ENCODE results near the gene CACNB2.
"Not testable (repeated sequence)": the region's sequence is repeated elsewhere in the genome, so short reads cannot be mapped to it uniquely, and the experiment has no call there.

Gene CACNB2

DNA sequence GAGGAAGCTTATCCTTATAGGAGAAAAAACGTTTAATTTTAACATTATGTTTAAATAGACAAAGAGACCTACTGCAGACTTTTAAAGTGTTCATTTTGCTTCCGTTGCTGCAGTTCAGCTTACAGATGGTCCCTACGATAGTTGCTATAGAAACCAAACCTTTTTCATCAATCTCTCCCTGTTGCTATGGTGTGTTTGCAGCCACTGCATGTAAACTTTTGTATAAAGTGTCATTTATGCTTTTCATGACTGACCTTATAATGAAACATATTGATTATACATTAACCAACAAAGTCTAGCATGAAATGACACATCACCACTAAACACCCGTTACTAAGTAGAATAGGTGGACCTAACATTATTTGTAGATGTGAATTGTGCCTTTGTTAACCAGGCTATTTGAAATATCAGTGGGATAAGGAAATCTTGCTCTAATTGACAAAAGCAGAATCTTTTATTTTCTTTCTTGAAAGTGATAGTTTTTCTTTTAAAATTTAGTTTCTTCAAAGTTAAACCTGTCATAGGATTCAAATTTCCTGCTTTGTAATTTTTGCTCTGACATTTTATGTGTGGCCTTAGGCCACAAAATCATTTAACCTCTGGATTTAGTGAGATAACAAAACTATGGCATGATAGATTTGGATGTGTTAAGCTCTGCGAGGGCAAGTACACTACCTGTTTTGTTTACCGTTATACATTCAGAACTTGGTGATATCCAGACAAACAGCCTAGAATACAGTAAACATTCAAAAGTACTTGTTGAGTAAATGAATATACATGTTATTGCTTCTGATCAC is 64.0 kb downstream of the CACNB2 start:
- Mint-ChIP-seq H3K36me3 (ENCODE audit: low read depth) (no peaks in the 10 kb centered on the region), H3K4me3 (no peak overlapping the region), H3K27me3 (ENCODE audit: low read depth) (peaks cover 5% of the 10 kb centered on the region), H3K4me1 (no peaks in the 10 kb centered on the region), H3K27ac (no peak overlapping the region), H3K9me3 (no peaks in the 10 kb centered on the region)
- TF ChIP-seq CTCF (IDR thresholded peaks at IDR 0.05; ENCODE audit: unreplicated experiment in 3 of 3), result no peak

DNA sequence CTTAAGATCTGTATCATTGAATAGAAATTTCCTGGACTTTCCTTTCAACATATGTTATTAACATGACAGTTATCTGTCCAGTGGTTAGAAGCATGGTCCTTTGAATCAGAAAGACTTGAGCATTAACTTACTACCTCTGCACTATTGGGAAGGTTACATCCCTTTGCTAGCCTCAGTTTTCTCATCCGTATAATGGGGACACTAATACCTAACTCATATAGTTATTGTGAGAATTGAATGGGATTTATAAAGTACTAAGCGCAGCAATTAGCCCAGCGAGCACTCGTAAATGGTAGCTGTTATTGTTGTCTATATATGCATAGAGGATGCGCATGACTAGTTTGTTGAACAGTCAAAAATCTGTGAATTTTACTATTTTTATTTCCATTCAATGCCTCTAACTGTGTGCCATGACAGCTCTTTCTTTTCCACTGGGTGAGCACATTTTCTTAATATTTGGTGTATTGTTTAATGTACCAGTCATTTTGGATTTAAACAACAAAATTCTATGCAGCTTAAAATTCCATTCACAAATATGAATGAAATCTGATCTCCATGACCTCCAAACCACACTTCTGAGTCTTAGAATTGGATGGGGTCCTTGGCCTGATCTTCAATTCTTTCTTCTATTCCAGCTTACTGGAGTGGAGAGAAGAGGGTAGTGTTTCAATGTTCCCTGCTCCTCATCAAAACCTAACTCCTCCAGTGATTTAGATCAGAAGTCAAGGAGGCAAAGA is 65.0 kb downstream of the CACNB2 start:
- Mint-ChIP-seq H3K4me1 (no peaks in the 10 kb centered on the region), H3K9me3 (no peaks in the 10 kb centered on the region), H3K4me3 (no peak overlapping the region), H3K27ac (no peak overlapping the region), H3K27me3 (ENCODE audit: low read depth) (peaks cover 5% of the 10 kb centered on the region), H3K36me3 (ENCODE audit: low read depth) (no peaks in the 10 kb centered on the region)
- no peak for TF ChIP-seq CTCF (IDR thresholded peaks at IDR 0.05; ENCODE audit: unreplicated experiment in 3 of 3)

DNA sequence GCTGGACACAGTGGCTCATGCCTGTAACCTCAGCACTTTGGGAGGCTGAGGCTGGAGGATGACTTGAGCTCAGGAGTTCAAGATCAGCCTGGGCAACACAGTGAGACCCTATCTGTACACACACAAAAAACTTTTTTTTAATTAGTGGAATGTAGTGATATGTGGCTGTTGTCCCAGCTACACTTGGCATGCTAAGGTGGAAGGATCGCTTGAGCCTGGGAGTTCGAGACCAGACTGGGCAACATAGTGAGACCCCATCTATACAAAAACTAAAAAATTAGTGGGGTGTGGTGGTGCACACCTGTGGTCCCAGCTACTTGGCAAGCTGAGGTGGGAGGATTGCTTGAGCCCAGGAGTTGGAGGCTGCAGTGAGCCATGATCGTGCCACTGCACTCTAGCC is 68.0 kb downstream of the CACNB2 start:
- not testable (repeated sequence) for H3K4me3 Mint-ChIP-seq, H3K27ac Mint-ChIP-seq, H3K9me3 Mint-ChIP-seq

DNA sequence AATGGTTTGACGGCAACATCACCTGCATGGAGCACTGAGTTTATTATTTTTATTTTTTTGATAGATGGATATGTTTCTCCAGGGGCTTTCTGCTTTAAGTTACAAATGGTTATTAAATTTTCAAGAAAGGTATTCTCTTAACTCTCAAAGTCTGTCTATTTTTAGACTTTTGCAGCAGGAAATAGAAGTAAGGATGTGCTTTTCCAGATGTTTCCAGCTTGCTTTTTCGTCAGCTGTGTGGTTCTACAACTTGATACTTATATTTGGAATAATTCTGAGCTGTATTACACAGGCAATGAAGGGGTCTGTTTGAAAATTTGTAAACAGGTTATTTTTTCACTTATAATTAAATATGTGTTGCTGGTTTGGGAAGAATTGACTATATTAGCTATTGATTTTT is 69.0 kb downstream of the CACNB2 start:
- Mint-ChIP-seq H3K27ac (no peak overlapping the region), H3K27me3 (ENCODE audit: low read depth) (peaks cover 5% of the 10 kb centered on the region), H3K4me3 (no peak overlapping the region), H3K4me1 (no peaks in the 10 kb centered on the region), H3K9me3 (no peaks in the 10 kb centered on the region), H3K36me3 (ENCODE audit: low read depth) (no peaks in the 10 kb centered on the region)
- TF ChIP-seq CTCF (IDR thresholded peaks at IDR 0.05; ENCODE audit: unreplicated experiment in 3 of 3), result no peak

More for the DNA sequence above, 68.0 kb downstream of the CACNB2 start:
- H3K36me3 Mint-ChIP-seq (ENCODE audit: low read depth); H3K27me3 Mint-ChIP-seq (ENCODE audit: low read depth); H3K4me1 Mint-ChIP-seq: not testable (repeated sequence)

- Mint-ChIP-seq H3K36me3 (ENCODE audit: low read depth) (no peaks in the 10 kb centered on the region), H3K4me3 (no peak overlapping the region), H3K9me3 (no peaks in the 10 kb centered on the region)
Observed at GRCh38 chr10:18210711-18211110, 70.5 kb downstream of the CACNB2 start.

More at GRCh38 chr10:18210711-18211110, 70.5 kb downstream of the CACNB2 start:
- Mint-ChIP-seq H3K27me3 (ENCODE audit: low read depth) (peaks cover 5% of the 10 kb centered on the region), H3K4me1 (peaks cover 8% of the 10 kb centered on the region), H3K27ac (no peak overlapping the region)
- TF ChIP-seq CTCF (IDR thresholded peaks at IDR 0.05; ENCODE audit: unreplicated experiment in 3 of 3), result no peak
